Ovary (tissue), 3 donors: ENCODE results near the gene SLAIN2.

ENCODE experiments used
- POLR2A ChIP-seq: fragments of 450-650 bp; IDR thresholded peaks from one replicate; pipeline ENCODE4 v1.6.1; 2017; ENCODE audit warnings: antibody characterized with exemption, mild to moderate bottlenecking, moderate library complexity
- TF ChIP-seq, protein P1 (sequence below), 3 donors: fragments of 450-650 bp in 2 of 3; fragments of 200-600 bp in 1 of 3; IDR thresholded peaks; one replicate each; pipeline versions ENCODE4 v1.5.1 to v1.8.0; 2016 to 2022; ENCODE audit warnings: antibody characterized with exemption in 3 of 3, mild to moderate bottlenecking in 1 of 3
- donor health status: DM: no; HTN: no; CAD: no.

DNA sequence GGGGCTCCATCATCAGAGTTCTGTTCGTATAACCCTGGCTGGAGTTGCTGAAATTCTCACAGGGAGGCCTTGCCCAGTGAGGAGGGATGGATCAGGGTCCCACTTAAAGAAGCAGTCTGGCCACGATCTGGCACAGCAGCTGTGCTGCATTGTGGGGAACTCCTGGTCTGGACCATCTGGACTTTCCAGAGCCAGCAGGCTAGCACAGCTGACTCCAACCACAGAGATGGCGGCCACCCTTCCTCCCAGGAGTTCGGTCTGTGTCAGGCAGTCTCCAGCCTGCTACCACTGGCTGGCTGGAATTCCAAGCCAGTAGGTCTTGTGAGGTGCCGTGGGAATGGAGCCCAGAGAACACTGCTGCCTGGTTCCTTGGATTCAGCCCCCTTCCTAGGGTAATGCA lies 62.0 kb downstream of the SLAIN2 start:
- TF ChIP-seq POLR2A, result no peak
- TF ChIP-seq, protein P1, sequence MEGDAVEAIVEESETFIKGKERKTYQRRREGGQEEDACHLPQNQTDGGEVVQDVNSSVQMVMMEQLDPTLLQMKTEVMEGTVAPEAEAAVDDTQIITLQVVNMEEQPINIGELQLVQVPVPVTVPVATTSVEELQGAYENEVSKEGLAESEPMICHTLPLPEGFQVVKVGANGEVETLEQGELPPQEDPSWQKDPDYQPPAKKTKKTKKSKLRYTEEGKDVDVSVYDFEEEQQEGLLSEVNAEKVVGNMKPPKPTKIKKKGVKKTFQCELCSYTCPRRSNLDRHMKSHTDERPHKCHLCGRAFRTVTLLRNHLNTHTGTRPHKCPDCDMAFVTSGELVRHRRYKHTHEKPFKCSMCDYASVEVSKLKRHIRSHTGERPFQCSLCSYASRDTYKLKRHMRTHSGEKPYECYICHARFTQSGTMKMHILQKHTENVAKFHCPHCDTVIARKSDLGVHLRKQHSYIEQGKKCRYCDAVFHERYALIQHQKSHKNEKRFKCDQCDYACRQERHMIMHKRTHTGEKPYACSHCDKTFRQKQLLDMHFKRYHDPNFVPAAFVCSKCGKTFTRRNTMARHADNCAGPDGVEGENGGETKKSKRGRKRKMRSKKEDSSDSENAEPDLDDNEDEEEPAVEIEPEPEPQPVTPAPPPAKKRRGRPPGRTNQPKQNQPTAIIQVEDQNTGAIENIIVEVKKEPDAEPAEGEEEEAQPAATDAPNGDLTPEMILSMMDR (IDR thresholded peaks at IDR 0.05), result no peak
